ENCODE data around the gene EPG5. TPM values are rescaled to one million over a fixed set of nuclear protein-coding genes. Genes with fewer than 3 reads are reported as not detected.
"Not testable (repeated sequence)": the region's sequence is repeated elsewhere in the genome, so short reads cannot be mapped to it uniquely, and the experiment has no call there.

Gene EPG5
- total and polyA plus RNA-seq, 4 donors: 14.1 to 28.9 (median 22.4) TPM

- not testable (repeated sequence) for H3K27ac ChIP-seq (ENCODE audit: low read depth, low read length); H3K4me1 ChIP-seq (ENCODE audit: control insufficient read depth, insufficient read depth, low read length); H3K27me3 ChIP-seq (ENCODE audit: control insufficient read depth, insufficient read depth, low read length); DNase-seq (ENCODE audit: low read depth in 4 of 6, low spot score in 6 of 6); H3K9me3 ChIP-seq (ENCODE audit: control insufficient read depth, insufficient read depth, low read length); H3K4me3 ChIP-seq (ENCODE audit: low read depth, low read length); H3K36me3 ChIP-seq (ENCODE audit: control insufficient read depth, insufficient read depth, low read length)
Observed at GRCh38 chr18:45814733-45815132, 152.4 kb downstream of the EPG5 start.

GRCh38 chr18:45807144-45807543 is 160.0 kb downstream of the EPG5 start:
- H3K36me3 ChIP-seq (ENCODE audit: control insufficient read depth, insufficient read depth, low read length); H3K4me3 ChIP-seq (ENCODE audit: low read depth, low read length); DNase-seq (ENCODE audit: low read depth in 4 of 6, low spot score in 6 of 6); H3K27me3 ChIP-seq (ENCODE audit: control insufficient read depth, insufficient read depth, low read length); H3K27ac ChIP-seq (ENCODE audit: low read depth, low read length); H3K4me1 ChIP-seq (ENCODE audit: control insufficient read depth, insufficient read depth, low read length); H3K9me3 ChIP-seq (ENCODE audit: control insufficient read depth, insufficient read depth, low read length): not testable (repeated sequence)
- 31% methylated on average over 1 of the region's 2 CpGs for WGBS (ENCODE audit: insufficient coverage)

- H3K36me3 ChIP-seq (ENCODE audit: control insufficient read depth, insufficient read depth, low read length): no peaks in the 10 kb centered on the region
- 79% methylated on average over 2 of the region's 2 CpGs for WGBS (ENCODE audit: insufficient coverage)
Observed at GRCh38 chr18:45806226-45806625, 160.9 kb downstream of the EPG5 start.

GRCh38 chr18:45805551-45805950 is 161.6 kb downstream of the EPG5 start:
- Histone ChIP-seq H3K4me3 (ENCODE audit: low read depth, low read length) (no peak overlapping the region), H3K27ac (ENCODE audit: low read depth, low read length) (no peak overlapping the region), H3K4me1 (ENCODE audit: control insufficient read depth, insufficient read depth, low read length) (no peaks in the 10 kb centered on the region), H3K9me3 (ENCODE audit: control insufficient read depth, insufficient read depth, low read length) (no peaks in the 10 kb centered on the region), H3K36me3 (ENCODE audit: control insufficient read depth, insufficient read depth, low read length) (no peaks in the 10 kb centered on the region), H3K27me3 (ENCODE audit: control insufficient read depth, insufficient read depth, low read length) (no peaks in the 10 kb centered on the region)
- DNase-seq (ENCODE audit: low read depth in 4 of 6, low spot score in 6 of 6): no peak

More at GRCh38 chr18:45806226-45806625, 160.9 kb downstream of the EPG5 start:
- H3K4me3 ChIP-seq (ENCODE audit: low read depth, low read length): no peak overlapping the region
- H3K4me1 ChIP-seq (ENCODE audit: control insufficient read depth, insufficient read depth, low read length): no peaks in the 10 kb centered on the region
- H3K27me3 ChIP-seq (ENCODE audit: control insufficient read depth, insufficient read depth, low read length): no peaks in the 10 kb centered on the region
- no peak overlapping the region for H3K27ac ChIP-seq (ENCODE audit: low read depth, low read length)
- H3K9me3 ChIP-seq (ENCODE audit: control insufficient read depth, insufficient read depth, low read length): no peaks in the 10 kb centered on the region
- DNase-seq (ENCODE audit: low read depth in 4 of 6, low spot score in 6 of 6): no peak

- Histone ChIP-seq H3K4me3 (ENCODE audit: low read depth, low read length) (no peak overlapping the region), H3K9me3 (ENCODE audit: control insufficient read depth, insufficient read depth, low read length) (no peaks in the 10 kb centered on the region), H3K4me1 (ENCODE audit: control insufficient read depth, insufficient read depth, low read length) (no peaks in the 10 kb centered on the region), H3K36me3 (ENCODE audit: control insufficient read depth, insufficient read depth, low read length) (no peaks in the 10 kb centered on the region), H3K27me3 (ENCODE audit: control insufficient read depth, insufficient read depth, low read length) (no peaks in the 10 kb centered on the region), H3K27ac (ENCODE audit: low read depth, low read length) (no peak overlapping the region)
- no CpG with 5 or more reads among the region's 2 CpGs for WGBS (ENCODE audit: insufficient coverage)
- no peak for DNase-seq (ENCODE audit: low read depth in 4 of 6, low spot score in 6 of 6)
Observed at GRCh38 chr18:45802814-45803492, 164.2 kb downstream of the EPG5 start.

- Histone ChIP-seq H3K27me3 (ENCODE audit: control insufficient read depth, insufficient read depth, low read length) (no peaks in the 10 kb centered on the region), H3K4me1 (ENCODE audit: control insufficient read depth, insufficient read depth, low read length) (no peaks in the 10 kb centered on the region), H3K27ac (ENCODE audit: low read depth, low read length) (no peak overlapping the region), H3K36me3 (ENCODE audit: control insufficient read depth, insufficient read depth, low read length) (no peaks in the 10 kb centered on the region), H3K9me3 (ENCODE audit: control insufficient read depth, insufficient read depth, low read length) (no peaks in the 10 kb centered on the region), H3K4me3 (ENCODE audit: low read depth, low read length) (no peak overlapping the region)
- DNase-seq (ENCODE audit: low read depth in 4 of 6, low spot score in 6 of 6): no peak
- WGBS (ENCODE audit: insufficient coverage): no CpG with 5 or more reads among the region's 1 CpG
Observed at GRCh38 chr18:45801416-45802004, 165.6 kb downstream of the EPG5 start.

Small RNA genes lying within 50 kb of the gene (small RNA-seq; reads per million reads assigned to genes)
- gene RN7SKP26 (ENCODE audit: low replicate concordance): not detected

Other genes with a start within 250 kb of the EPG5 start
- gene SLC14A1, start 243.1 kb downstream of the EPG5 start, total RNA-seq: 10 to 100 TPM in 1 of 2 donors, 1 to 10 TPM in 1; 2.0 to 19.4 TPM
- gene SLC14A1, start 243.1 kb downstream of the EPG5 start, polyA plus RNA-seq (ENCODE audit: insufficient read length in 2 of 2): 1 to 10 TPM; 1.1 to 1.2 TPM
- under 1 TPM in 1 of 2 donors, not detected in 1; 0.11 TPM for gene SIGLEC15, start 141.7 kb downstream of the EPG5 start, total RNA-seq
- under 1 TPM; 0.10 to 0.47 TPM for gene SIGLEC15, start 141.7 kb downstream of the EPG5 start, polyA plus RNA-seq (ENCODE audit: insufficient read length in 2 of 2)
- 1 to 10 TPM; 4.5 to 8.8 TPM for gene PSTPIP2, start 104.9 kb upstream of the EPG5 start, total RNA-seq
- gene PSTPIP2, start 104.9 kb upstream of the EPG5 start, polyA plus RNA-seq (ENCODE audit: insufficient read length in 2 of 2): 1 to 10 TPM; 2.2 to 4.0 TPM
- gene ATP5F1A, start 131.0 kb upstream of the EPG5 start, total RNA-seq: 100 to 1,000 TPM; 652 to 760 TPM
- 100 to 1,000 TPM; 627 to 637 TPM for gene ATP5F1A, start 131.0 kb upstream of the EPG5 start, polyA plus RNA-seq (ENCODE audit: insufficient read length in 2 of 2)
- gene HAUS1, start 137.1 kb upstream of the EPG5 start, total RNA-seq: 10 to 100 TPM; 23.3 to 48.1 TPM
- 10 to 100 TPM; 37.9 to 45.5 TPM for gene HAUS1, start 137.1 kb upstream of the EPG5 start, polyA plus RNA-seq (ENCODE audit: insufficient read length in 2 of 2)